ACC112 (cell line): Measurements from ENCODE around the gene WNK2.

Source experiments
- H2AFZ ChIP-seq: fragments of 200-600 bp; sonication (generic); one replicate; pipeline ENCODE4 v1.6.0; 2017; ENCODE audit warnings: antibody characterized with exemption, low read length; ENCODE audit not compliant: unreplicated experiment
- H3K27ac ChIP-seq: fragments of 200-600 bp; sonication (generic); 2 replicates; pipeline ENCODE4 v1.5.1; 2014; ENCODE audit warnings: low read depth, mild to moderate bottlenecking, antibody characterized with exemption, low read length, moderate library complexity
- H3K27me3 ChIP-seq: fragments of 200-600 bp; sonication (generic); 2 replicates; pipeline ENCODE4 v1.6.1; 2014; ENCODE audit warnings: mild to moderate bottlenecking, antibody characterized with exemption, low read length, moderate library complexity, mixed read lengths; ENCODE audit not compliant: insufficient read depth
- H3K36me3 ChIP-seq: fragments of 200-600 bp; sonication (generic); 2 replicates; pipeline ENCODE4 v1.6.1; 2016; ENCODE audit warnings: mild to moderate bottlenecking, antibody characterized with exemption, low read length, moderate library complexity, mixed read lengths; ENCODE audit not compliant: insufficient read depth
- H3K4me1 ChIP-seq: fragments of 200-600 bp; sonication (generic); one replicate; pipeline ENCODE4 v1.6.1; 2016; ENCODE audit warnings: low read length, mixed read lengths; ENCODE audit not compliant: insufficient read depth, unreplicated experiment, control insufficient read depth
- H3K4me3 ChIP-seq: fragments of 200-600 bp; sonication (generic); 2 replicates; pipeline ENCODE4 v1.5.1; 2014; ENCODE audit warnings: mild to moderate bottlenecking, low read depth, low read length
- H3K79me2 ChIP-seq: fragments of 200-600 bp; sonication (generic); one replicate; pipeline ENCODE4 v1.6.0; 2016; ENCODE audit warnings: low read length; ENCODE audit not compliant: control insufficient read depth, unreplicated experiment, insufficient read depth

Gene WNK2

DNA sequence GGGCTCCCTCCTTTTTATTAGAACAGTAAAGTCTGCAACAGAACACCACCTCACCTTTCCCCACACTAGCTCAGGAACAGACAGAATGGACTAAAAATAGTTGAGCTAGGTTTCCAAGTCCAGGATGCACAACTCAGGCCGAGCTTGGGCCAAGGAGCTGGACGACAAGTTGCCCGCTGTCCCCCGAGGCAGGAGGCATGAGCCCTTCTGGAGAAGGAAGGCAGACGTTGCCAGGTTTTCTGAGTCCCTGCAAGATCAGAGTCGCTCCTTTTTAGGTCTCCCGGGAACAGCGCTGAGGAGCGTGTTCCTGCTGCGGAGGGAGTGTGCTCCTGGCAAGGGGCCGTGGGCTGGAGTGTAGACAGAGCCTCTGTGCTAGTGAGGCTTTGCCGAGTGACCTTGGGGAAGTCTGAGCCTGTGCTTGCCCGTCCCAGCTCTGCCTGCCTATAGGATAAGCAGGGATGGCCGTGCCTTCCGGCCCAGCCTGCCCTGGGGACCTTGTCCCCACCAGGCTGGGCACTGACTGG is 121.6 kb downstream of the WNK2 start:
- H3K4me1 ChIP-seq: no peaks in the 10 kb centered on the region
- peaks cover 2% of the 10 kb centered on the region; the same call in 1 of the 2 replicates for H3K27me3 ChIP-seq
- no peak overlapping the region for H3K4me3 ChIP-seq

DNA sequence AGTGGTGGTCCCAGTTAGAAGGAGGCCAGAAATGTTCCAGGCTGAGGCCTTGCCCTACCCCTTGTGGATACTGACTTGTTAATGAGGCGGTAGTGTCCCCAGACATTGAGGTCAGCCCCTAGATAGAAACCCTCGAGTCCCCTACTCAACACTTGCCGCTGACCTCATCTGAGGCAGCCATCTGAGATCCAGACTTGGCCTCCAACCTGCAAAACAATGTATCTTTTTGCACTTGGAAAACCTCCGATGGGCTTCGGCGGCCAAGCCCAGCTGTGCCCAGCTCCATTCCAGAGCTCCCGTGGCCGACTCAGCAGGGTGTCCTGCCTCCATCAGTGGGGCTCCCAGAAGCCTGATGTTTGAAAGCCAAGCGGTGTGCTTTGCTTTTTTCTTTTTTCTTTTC is 122.1 kb downstream of the WNK2 start:
- Histone ChIP-seq H3K27me3 (peaks cover 7% of the 10 kb centered on the region; the same call in 1 of the 2 replicates), H2AFZ (no peak overlapping the region), H3K36me3 (no peaks in the 10 kb centered on the region), H3K4me1 (no peaks in the 10 kb centered on the region), H3K27ac (no peak overlapping the region), H3K79me2 (no peaks in the 10 kb centered on the region), H3K4me3 (no peak overlapping the region)

More for the DNA sequence above, 121.6 kb downstream of the WNK2 start:
- no peaks in the 10 kb centered on the region for H3K36me3 ChIP-seq
- no peaks in the 10 kb centered on the region for H3K79me2 ChIP-seq
- no peak overlapping the region for H3K27ac ChIP-seq
- no peak overlapping the region for H2AFZ ChIP-seq

DNA sequence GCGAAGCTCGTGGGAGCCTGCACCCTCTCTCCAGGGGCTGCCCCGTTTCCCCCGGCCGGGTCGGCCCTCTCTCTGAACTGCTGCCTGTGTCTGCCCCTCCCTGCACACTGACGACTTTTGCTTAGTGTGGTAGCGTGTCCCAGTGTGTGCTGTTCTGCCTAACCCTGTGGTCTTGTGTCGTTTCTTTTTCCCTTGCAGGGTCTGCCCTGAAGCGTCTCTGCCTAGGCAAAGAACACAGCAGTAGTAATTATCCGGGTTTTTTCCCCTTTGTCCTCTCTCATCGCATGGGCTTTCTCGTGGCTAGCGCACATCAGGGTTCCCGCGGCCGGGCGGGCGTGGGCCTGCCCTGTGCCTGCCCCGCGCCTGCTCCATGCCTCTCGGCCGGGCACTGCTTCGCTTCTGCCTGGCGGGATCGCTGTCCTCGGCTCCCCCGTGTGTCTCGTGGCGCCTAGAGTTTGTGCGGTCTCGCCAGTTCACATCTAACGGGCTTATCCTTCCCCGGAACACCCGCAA is 122.7 kb downstream of the WNK2 start:
- Histone ChIP-seq H3K4me1 (no peaks in the 10 kb centered on the region), H2AFZ (no peak overlapping the region), H3K27ac (no peak overlapping the region), H3K36me3 (no peaks in the 10 kb centered on the region), H3K27me3 (peaks cover 10% of the 10 kb centered on the region; the same call in 1 of the 2 replicates), H3K79me2 (no peaks in the 10 kb centered on the region), H3K4me3 (no peak overlapping the region)

DNA sequence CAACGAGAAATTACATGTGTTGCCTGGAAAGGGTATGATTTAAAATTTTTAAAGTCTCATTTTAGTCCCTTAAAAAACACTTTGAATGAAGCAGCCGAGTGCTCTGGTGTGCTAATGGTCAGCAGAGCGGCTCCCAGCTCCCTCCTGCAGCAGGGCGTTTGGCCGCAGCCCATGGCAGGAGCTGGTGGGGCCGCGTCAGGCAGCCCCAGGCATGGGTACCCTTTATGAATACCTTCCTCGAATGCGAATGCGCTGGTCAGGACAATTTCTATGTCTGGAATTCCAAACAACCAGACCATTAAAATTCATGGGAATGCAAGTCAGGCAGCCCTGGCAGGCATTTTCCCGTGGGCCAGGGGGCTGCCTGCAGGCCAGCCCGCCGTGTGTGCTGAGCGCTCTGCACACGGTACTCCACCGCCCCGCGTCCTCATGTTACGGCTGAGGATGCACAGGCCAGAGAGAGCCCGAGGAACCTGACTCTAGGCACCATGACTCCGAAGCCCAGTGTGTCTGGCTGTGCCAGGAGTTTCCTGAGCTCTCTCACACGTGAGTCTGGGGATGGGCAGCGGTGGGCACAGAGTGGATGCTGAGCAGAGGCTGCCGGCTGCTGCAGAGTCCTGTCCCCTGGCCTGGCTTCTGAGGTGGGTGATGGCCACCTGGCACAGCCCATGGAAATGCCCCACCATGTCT is 123.7 kb downstream of the WNK2 start:
- Histone ChIP-seq H3K36me3 (no peaks in the 10 kb centered on the region), H3K4me3 (no peak overlapping the region), H3K79me2 (no peaks in the 10 kb centered on the region), H3K27me3 (peaks cover 10% of the 10 kb centered on the region; the same call in 1 of the 2 replicates), H3K4me1 (peaks cover 5% of the 10 kb centered on the region), H2AFZ (no peak overlapping the region), H3K27ac (no peak overlapping the region)

DNA sequence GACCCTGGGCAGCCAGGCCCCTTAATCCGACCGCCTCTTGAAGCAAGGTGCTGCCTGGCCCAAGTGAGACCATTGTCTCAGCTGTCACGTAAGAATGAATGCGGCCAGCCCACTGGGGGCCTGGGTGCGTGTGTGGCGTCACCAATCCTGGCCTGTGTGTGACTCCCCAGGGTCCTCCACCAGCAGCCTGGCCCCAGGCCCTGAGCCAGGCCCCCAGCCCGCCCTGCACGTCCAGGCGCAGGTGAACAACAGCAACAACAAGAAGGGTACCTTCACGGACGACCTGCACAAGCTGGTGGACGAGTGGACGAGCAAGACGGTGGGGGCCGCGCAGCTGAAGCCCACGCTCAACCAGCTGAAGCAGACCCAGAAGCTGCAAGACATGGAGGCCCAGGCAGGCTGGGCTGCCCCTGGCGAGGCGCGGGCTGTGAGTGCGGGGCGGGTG is 124.2 kb downstream of the WNK2 start:
- peaks cover 10% of the 10 kb centered on the region for H3K4me1 ChIP-seq
- no peak overlapping the region for H3K4me3 ChIP-seq
- H3K36me3 ChIP-seq: no peaks in the 10 kb centered on the region
- no peak overlapping the region for H3K27ac ChIP-seq
- no peaks in the 10 kb centered on the region for H3K79me2 ChIP-seq
- peaks cover 10% of the 10 kb centered on the region; the same call in 1 of the 2 replicates for H3K27me3 ChIP-seq
- no peak overlapping the region for H2AFZ ChIP-seq

DNA sequence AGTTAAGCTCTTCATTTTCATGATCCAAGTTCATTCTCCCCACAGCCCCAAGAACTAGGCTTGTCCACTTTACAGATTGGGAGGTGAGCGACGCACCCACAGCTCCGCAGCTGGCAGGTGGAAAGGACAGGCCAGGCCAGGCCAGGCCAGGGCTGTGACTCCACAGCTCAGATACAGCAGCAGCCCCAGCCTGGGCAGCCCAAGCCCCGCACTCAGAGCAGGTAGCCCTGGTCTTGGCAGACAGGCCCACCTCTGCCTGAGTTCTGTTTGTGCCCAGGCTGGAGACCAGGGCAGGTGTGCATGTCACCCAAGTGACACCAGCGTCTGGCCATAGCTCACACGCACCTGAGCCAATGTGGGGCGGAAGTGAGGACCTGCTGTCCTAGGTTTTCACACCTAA is 124.7 kb downstream of the WNK2 start:
- no peak overlapping the region for H3K27ac ChIP-seq
- no peaks in the 10 kb centered on the region for H3K36me3 ChIP-seq
- H3K27me3 ChIP-seq: peaks cover 10% of the 10 kb centered on the region; the same call in 1 of the 2 replicates
- H2AFZ ChIP-seq: no peak overlapping the region
- H3K4me3 ChIP-seq: no peak overlapping the region
- no peaks in the 10 kb centered on the region for H3K79me2 ChIP-seq
- peaks cover 10% of the 10 kb centered on the region for H3K4me1 ChIP-seq

DNA sequence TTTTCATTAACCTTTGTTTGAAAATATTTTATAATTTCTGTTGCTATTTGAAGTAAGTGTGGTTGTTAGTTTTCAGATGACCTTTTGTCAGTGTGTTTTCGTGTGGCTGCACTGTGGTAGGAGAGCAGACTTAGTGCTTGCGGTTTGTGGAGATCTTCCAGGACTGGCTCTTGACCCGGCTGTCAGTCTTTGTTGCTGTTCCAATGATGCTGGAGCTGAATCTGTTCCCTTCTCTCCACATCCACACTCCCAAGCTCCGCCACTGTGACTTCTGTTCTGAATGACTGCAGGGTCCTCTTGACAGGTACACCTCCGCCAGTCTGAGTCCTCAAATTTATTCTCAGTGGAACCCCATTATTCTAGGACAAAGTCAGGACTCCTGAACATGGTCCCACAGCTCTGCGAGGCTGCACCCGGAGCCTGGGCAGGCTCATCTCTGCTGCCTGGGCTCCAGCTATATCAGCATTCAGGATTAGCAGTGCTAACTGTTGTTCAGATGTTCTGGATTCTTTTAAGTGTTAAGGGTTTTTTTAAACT is 126.0 kb downstream of the WNK2 start:
- Histone ChIP-seq H3K4me1 (peaks cover 10% of the 10 kb centered on the region), H3K27ac (no peak overlapping the region), H3K79me2 (no peaks in the 10 kb centered on the region), H3K36me3 (no peaks in the 10 kb centered on the region), H3K27me3 (peaks cover 15% of the 10 kb centered on the region; the same call in 1 of the 2 replicates), H3K4me3 (no peak overlapping the region), H2AFZ (no peak overlapping the region)

DNA sequence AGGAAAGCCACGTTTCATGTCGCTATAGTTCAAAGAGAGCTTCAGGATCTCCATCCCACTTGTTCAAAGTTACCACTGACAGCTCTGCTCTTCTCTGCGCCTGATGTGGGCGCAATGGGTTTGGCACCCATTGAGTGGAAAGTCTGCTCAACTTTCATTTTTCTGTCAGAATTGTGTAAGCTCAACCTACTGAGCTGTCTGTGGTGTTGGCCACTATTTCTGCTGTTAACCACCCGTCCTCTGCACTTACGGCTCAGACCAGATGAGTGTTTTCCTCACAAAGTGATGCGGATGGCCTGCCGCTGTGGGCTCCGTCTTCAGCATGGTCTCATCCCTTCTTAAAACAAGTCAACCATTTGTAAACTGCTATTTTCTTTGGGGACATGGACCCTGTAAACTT is 131.2 kb downstream of the WNK2 start:
- peaks cover 10% of the 10 kb centered on the region for H3K4me1 ChIP-seq
- H3K4me3 ChIP-seq: no peak overlapping the region
- H3K36me3 ChIP-seq: no peaks in the 10 kb centered on the region
- no peak overlapping the region for H3K27ac ChIP-seq
- peaks cover 41% of the 10 kb centered on the region for H3K27me3 ChIP-seq
- no peak overlapping the region for H2AFZ ChIP-seq
- H3K79me2 ChIP-seq: no peaks in the 10 kb centered on the region

DNA sequence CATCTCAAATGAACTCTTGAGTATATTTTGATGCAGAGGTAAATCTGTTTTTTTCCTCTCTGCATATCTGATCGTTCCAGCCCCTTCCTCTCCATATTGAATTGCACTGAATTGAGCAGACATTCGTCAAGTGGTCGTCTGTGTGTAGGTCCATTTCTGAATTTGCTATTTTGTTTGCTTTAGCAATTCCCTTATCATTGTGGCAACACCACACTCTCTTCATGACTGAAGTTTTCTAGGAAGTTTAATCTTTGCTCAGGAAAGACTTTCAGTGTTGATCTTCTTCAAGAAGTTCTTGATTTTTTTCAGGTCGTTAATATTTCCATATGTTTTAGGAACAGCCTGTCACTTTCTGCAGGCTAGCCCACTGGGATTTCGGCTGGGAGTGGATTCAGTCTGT is 132.0 kb downstream of the WNK2 start:
- H3K4me3 ChIP-seq: no peak overlapping the region
- H2AFZ ChIP-seq: no peak overlapping the region
- H3K27ac ChIP-seq: no peak overlapping the region
- no peaks in the 10 kb centered on the region for H3K79me2 ChIP-seq
- no peaks in the 10 kb centered on the region for H3K36me3 ChIP-seq
- H3K27me3 ChIP-seq: peaks cover 35% of the 10 kb centered on the region
- peaks cover 10% of the 10 kb centered on the region for H3K4me1 ChIP-seq

DNA sequence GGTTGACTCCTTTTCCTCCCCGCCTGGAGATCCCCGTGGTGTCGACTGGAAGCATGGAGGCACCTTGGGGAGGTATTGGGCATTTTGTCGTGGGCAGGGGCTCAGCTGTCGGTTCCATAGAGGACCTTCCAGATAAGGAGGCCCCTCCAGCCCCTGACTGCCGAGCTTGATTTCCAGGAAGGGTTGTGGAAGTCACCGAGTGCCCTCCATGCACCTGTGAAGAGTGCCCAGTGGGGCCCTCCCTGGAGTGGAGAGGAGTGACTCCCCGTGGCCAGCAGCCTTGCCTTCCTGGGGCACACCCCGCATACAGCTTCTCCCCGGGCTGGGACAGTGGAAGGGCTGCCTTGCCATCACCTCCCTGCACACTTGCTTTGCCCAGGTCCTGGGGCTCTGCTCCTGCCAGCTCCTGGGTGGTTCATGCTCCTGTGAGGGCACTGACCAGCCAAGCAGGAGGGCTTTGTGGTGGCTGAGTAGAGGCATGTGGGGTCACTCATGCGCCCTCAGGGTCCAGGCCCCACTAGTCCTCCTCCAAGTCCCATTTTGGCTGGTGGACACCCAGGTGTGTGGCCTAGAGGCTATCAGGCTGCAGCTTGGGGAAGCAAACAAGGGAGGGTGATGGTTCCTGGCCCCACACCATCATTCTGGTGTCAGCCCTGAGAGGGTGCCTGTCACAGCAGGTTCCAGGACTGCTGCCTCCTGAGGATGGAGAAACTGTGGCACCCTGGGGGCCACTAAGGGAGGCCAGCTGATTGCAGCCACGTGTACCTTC is 133.0 kb downstream of the WNK2 start:
- Histone ChIP-seq H3K36me3 (no peaks in the 10 kb centered on the region), H2AFZ (no peak overlapping the region), H3K79me2 (no peaks in the 10 kb centered on the region), H3K27ac (no peak overlapping the region), H3K27me3 (peaks cover 31% of the 10 kb centered on the region), H3K4me3 (no peak overlapping the region), H3K4me1 (peaks cover 10% of the 10 kb centered on the region)
